ENCODE measurements around the gene MBTPS1.

GRCh38 chr16:84047206-84047605 lies 69.5 kb downstream of the MBTPS1 start:
- TF ChIP-seq CTCF (IDR thresholded peaks at IDR 0.05) (no peak), POLR2A (IDR thresholded peaks at IDR 0.05) (no peak)

Measured in heart left ventricle (tissue), 13 donors.